Stimulated activated CD4-positive, alpha-beta T cell treated with anti-CD3 and anti-CD28 coated beads, Interleukin-4, amount 100 ng/mL, for 4 hours (primary cell): Measurements from ENCODE around the gene PRRC1.

Source experiments
- DNase-seq, 2 experiments: peaks; one replicate each; pipeline ENCODE4 v3.0.0-alpha.2; 2020

Gene PRRC1

GRCh38 chr5:127582773-127583370 is 65.4 kb downstream of the PRRC1 start:
- DNase-seq = no peak

GRCh38 chr5:127583866-127584265 is 66.4 kb downstream of the PRRC1 start:
- no peak for DNase-seq

- no peak for DNase-seq
These were observed 68.2 kb downstream of the PRRC1 start for GRCh38 chr5:127585661-127586060.

- no peak for DNase-seq
These were observed 68.8 kb downstream of the PRRC1 start for GRCh38 chr5:127586066-127586770.

GRCh38 chr5:127586811-127587210 is 69.4 kb downstream of the PRRC1 start:
- DNase-seq = no peak

GRCh38 chr5:127587246-127587917 is 69.9 kb downstream of the PRRC1 start:
- no peak for DNase-seq

GRCh38 chr5:127588368-127588767 is 70.9 kb downstream of the PRRC1 start:
- DNase-seq = no peak

GRCh38 chr5:127589309-127590030 is 72.0 kb downstream of the PRRC1 start:
- DNase-seq = no peak

- DNase-seq = no peak
These were observed 72.8 kb downstream of the PRRC1 start for GRCh38 chr5:127590156-127590722.

- no peak for DNase-seq
These were observed 78.3 kb downstream of the PRRC1 start for GRCh38 chr5:127595484-127596368.

- DNase-seq = no peak
These were observed 79.1 kb downstream of the PRRC1 start for GRCh38 chr5:127596501-127596900.

- no peak for DNase-seq
These were observed 81.9 kb downstream of the PRRC1 start for GRCh38 chr5:127599320-127599719.

GRCh38 chr5:127599847-127600246 is 82.4 kb downstream of the PRRC1 start:
- DNase-seq = no peak

- no peak for DNase-seq
These were observed 83.7 kb downstream of the PRRC1 start for GRCh38 chr5:127601111-127601510.

- no peak for DNase-seq
These were observed 84.2 kb downstream of the PRRC1 start for GRCh38 chr5:127601601-127602000.

- no peak for DNase-seq
These were observed 85.0 kb downstream of the PRRC1 start for GRCh38 chr5:127602481-127602880.

GRCh38 chr5:127602896-127603844 is 85.7 kb downstream of the PRRC1 start:
- DNase-seq = no peak
